Breast epithelium (tissue), 4 donors: Measurements from ENCODE around the gene CHI3L2. TPM values are rescaled to one million over a fixed set of nuclear protein-coding genes. Genes with fewer than 3 reads are reported as not detected.

Experiments
- DNase-seq, 2 donors: peaks; one replicate each; pipeline ENCODE4 v3.0.0-alpha.2; 2019; ENCODE audit warnings: low spot score in 2 of 2
- H3K27ac ChIP-seq, 2 donors: fragments of 200-600 bp; sonication (generic) in 1 of 2; one replicate each; pipeline ENCODE4 v1.5.1; 2016 to 2019; ENCODE audit warnings: mild to moderate bottlenecking in 1 of 2
- H3K27me3 ChIP-seq, 2 donors: fragments of 200-600 bp; sonication (generic) in 1 of 2; one replicate each; pipeline versions ENCODE4 v1.5.1 to v1.6.0; 2017 to 2019; ENCODE audit warnings: control low read depth in 1 of 2, mild to moderate bottlenecking in 1 of 2
- H3K36me3 ChIP-seq: fragments of 200-600 bp; one replicate; pipeline ENCODE4 v1.5.1; 2019
- H3K4me1 ChIP-seq, 2 donors: fragments of 200-600 bp; sonication (generic); one replicate each; pipeline ENCODE4 v1.5.1; 2016 to 2019; ENCODE audit warnings: control low read depth in 1 of 2
- H3K4me3 ChIP-seq, 3 donors: fragments of 200-600 bp; sonication (generic); 1 replicate in 2 of 3; 2 replicates in 1 of 3; pipeline ENCODE4 v1.5.1; 2016 to 2019; ENCODE audit warnings: mild to moderate bottlenecking in 3 of 3, moderate library complexity in 2 of 3
- H3K9me3 ChIP-seq, 2 donors: fragments of 200-600 bp; sonication (generic) in 1 of 2; one replicate each; pipeline ENCODE4 v1.5.1; 2016 to 2019; ENCODE audit warnings: control low read depth in 1 of 2
- CTCF ChIP-seq, 3 donors: fragments of 450-650 bp; IDR thresholded peaks; one replicate each; pipeline ENCODE4 v1.5.1; 2016 to 2017; ENCODE audit warnings: antibody characterized with exemption in 3 of 3, mild to moderate bottlenecking in 3 of 3, moderate library complexity in 3 of 3
- POLR2A ChIP-seq: fragments of 450-650 bp; IDR thresholded peaks from one replicate; pipeline ENCODE4 v1.6.1; 2016; ENCODE audit warnings: antibody characterized with exemption, mild to moderate bottlenecking, moderate library complexity
- POLR2AphosphoS5 ChIP-seq, 3 donors: sonication (generic); formaldehyde crosslinking; IDR thresholded peaks; one replicate each; pipeline ENCODE4 v1.6.1; 2017; ENCODE audit warnings: antibody characterized with exemption in 3 of 3
- intact Hi-C: fragments of 100-400 bp; cut with DNase I; formaldehyde crosslinking; loops from one replicate; pipeline ENCODE4 v1.15.1; 2023; ENCODE audit warnings: low total_unique reads
- total RNA-seq, 3 donors: library from RNA; depleted of rRNA; stranded (reverse); fragments of >200 nt; gene quantifications; one replicate each; pipeline ENCODE4 v1.1.0, GENCODE V29; 2016

The CHI3L2 gene
- total RNA-seq, 3 donors from 2014 or later, result 9.5 to 22.0 (median 14.1) TPM

GRCh38 chr1:111198836-111199235, 28.7 kb upstream of the CHI3L2 start:
- no peak for DNase-seq
- TF ChIP-seq CTCF (IDR thresholded peaks at IDR 0.05) (no peak), POLR2A (no peak), POLR2AphosphoS5 (IDR thresholded peaks at IDR 0.05) (no peak)
- Histone ChIP-seq H3K27ac (peak overlapping the region; percentile 86 to 96), H3K36me3 (no peaks in the 10 kb centered on the region), H3K27me3 (no peaks in the 10 kb centered on the region), H3K4me1 (peaks cover 6 to 11% of the 10 kb centered on the region in 2 donors), H3K9me3 (no peaks in the 10 kb centered on the region), H3K4me3 (peak overlapping the region; percentile 27 to 40 (median 36))
- intact Hi-C loops, result no loop called here

- H3K9me3 ChIP-seq, result no peaks in the 10 kb centered on the region
- TF ChIP-seq POLR2A (no peak), POLR2AphosphoS5 (IDR thresholded peaks at IDR 0.05) (no peak), CTCF (IDR thresholded peaks at IDR 0.05) (no peak)
- H3K4me3 ChIP-seq, result peak overlapping the region; percentile 27 to 40 (median 36)
- no peaks in the 10 kb centered on the region for H3K27me3 ChIP-seq
- DNase-seq, result no peak
- peak overlapping the region; percentile 86 to 96 for H3K27ac ChIP-seq
- no peaks in the 10 kb centered on the region for H3K36me3 ChIP-seq
- peaks cover 6 to 11% of the 10 kb centered on the region in 2 donors for H3K4me1 ChIP-seq
- intact Hi-C loops, result no loop called here
These were observed 28.2 kb upstream of the CHI3L2 start for GRCh38 chr1:111199329-111199728.

GRCh38 chr1:111199881-111200801, 27.4 kb upstream of the CHI3L2 start, which contains the start of gene DENND2D:
Gene DENND2D, minus strand, starts transcription at chr1:111200646. Its CDS starts 187 bp downstream, at chr1:111200459.
- H3K36me3 ChIP-seq, result no peaks in the 10 kb centered on the region
- no peaks in the 10 kb centered on the region for H3K9me3 ChIP-seq
- intact Hi-C loops, result no loop called here
- peak within 1 kb of the TSS; percentile 27 to 40 (median 36) for H3K4me3 ChIP-seq
- DNase-seq, result peak; percentile 72 to 79
- peaks cover 6 to 11% of the 10 kb centered on the region in 2 donors for H3K4me1 ChIP-seq
- H3K27me3 ChIP-seq, result no peaks in the 10 kb centered on the region
- TF ChIP-seq CTCF (IDR thresholded peaks at IDR 0.05) (no peak), POLR2A (no peak), POLR2AphosphoS5 (IDR thresholded peaks at IDR 0.05) (no peak)
- H3K27ac ChIP-seq, result peak within 1 kb of the TSS; percentile 86 to 96

- Histone ChIP-seq H3K27me3 (no peaks in the 10 kb centered on the region), H3K27ac (peak overlapping the region; percentile 86 to 96), H3K36me3 (no peaks in the 10 kb centered on the region), H3K9me3 (no peaks in the 10 kb centered on the region), H3K4me3 (peak overlapping the region in 1 of 3 donors; percentile 40), H3K4me1 (peaks cover 6 to 11% of the 10 kb centered on the region in 2 donors)
- no peak for DNase-seq
- TF ChIP-seq CTCF (IDR thresholded peaks at IDR 0.05) (no peak), POLR2AphosphoS5 (IDR thresholded peaks at IDR 0.05) (no peak), POLR2A (no peak)
- intact Hi-C loops, result no loop called here
These were observed 26.7 kb upstream of the CHI3L2 start for GRCh38 chr1:111200802-111201161.
